ENCODE data around the gene GPC2. TPM values are rescaled to one million over a fixed set of nuclear protein-coding genes. Genes with fewer than 3 reads are reported as not detected.
"Not testable (repeated sequence)": the region's sequence is repeated elsewhere in the genome, so short reads cannot be mapped to it uniquely, and the experiment has no call there.

The GPC2 gene
- total RNA-seq, 4 donors from 2014 or later: 0.57 to 1.4 (median 0.83) TPM; not detected in 1

- H3K27ac ChIP-seq: no peak overlapping the region
- peaks cover 0 to 2% (median 0%) of the 10 kb centered on the region in 3 donors for H3K36me3 ChIP-seq
- TF ChIP-seq CTCF (IDR thresholded peaks at IDR 0.05): no peak
- no peak for TF ChIP-seq POLR2A (IDR thresholded peaks at IDR 0.05)
- H3K4me3 ChIP-seq: no peak overlapping the region
- DNase-seq: no peak
- no peaks in the 10 kb centered on the region for H3K9me3 ChIP-seq
- WGBS, 2 donors: 26 to 38% methylated on average over 5 to 6 of the region's 6 CpGs
- no peaks in the 10 kb centered on the region for H3K27me3 ChIP-seq
- H3K4me1 ChIP-seq: peaks cover 0 to 10% (median 0%) of the 10 kb centered on the region in 3 donors
- intact Hi-C loops (cut with DNase I): loop anchor here (2.0 kb wide), 1 partner anchor 83 kb away; no protein-coding TSS in a partner anchor
Measured at GRCh38 chr7:100215895-100216294, 38.7 kb upstream of the GPC2 start.

- H3K27ac ChIP-seq; DNase-seq; intact Hi-C loops (cut with DNase I); H3K36me3 ChIP-seq; H3K9me3 ChIP-seq; H3K4me3 ChIP-seq; H3K27me3 ChIP-seq: not testable (repeated sequence)
- H3K4me1 ChIP-seq: peaks cover 0 to 10% (median 0%) of the 10 kb centered on the region in 3 donors
- 57 to 86% methylated on average over 4 to 5 of the region's 5 CpGs for WGBS, 2 donors
Measured at GRCh38 chr7:100214356-100214755, 37.2 kb upstream of the GPC2 start.

GRCh38 chr7:100213672-100214071 lies 36.5 kb upstream of the GPC2 start:
- no peak for DNase-seq
- WGBS, 2 donors: 72 to 88% methylated on average over 3 to 5 of the region's 6 CpGs
- Histone ChIP-seq H3K9me3 (no peaks in the 10 kb centered on the region), H3K27me3 (no peaks in the 10 kb centered on the region), H3K36me3 (no peaks in the 10 kb centered on the region), H3K4me1 (peaks cover 0 to 10% (median 0%) of the 10 kb centered on the region in 3 donors), H3K4me3 (no peak overlapping the region), H3K27ac (no peak overlapping the region)
- intact Hi-C loops (cut with DNase I): no loop called here
- TF ChIP-seq POLR2A (IDR thresholded peaks at IDR 0.05) (no peak), CTCF (IDR thresholded peaks at IDR 0.05) (no peak)

GRCh38 chr7:100212631-100213286 lies 35.6 kb upstream of the GPC2 start:
- Histone ChIP-seq H3K36me3 (no peaks in the 10 kb centered on the region), H3K27ac (no peak overlapping the region), H3K27me3 (no peaks in the 10 kb centered on the region), H3K4me1 (peaks cover 0 to 10% (median 0%) of the 10 kb centered on the region in 3 donors), H3K4me3 (no peak overlapping the region), H3K9me3 (no peaks in the 10 kb centered on the region)
- DNase-seq: no peak
- WGBS, 2 donors: 64 to 71% methylated on average over 3 of the region's 5 CpGs
- intact Hi-C loops (cut with DNase I): no loop called here
- no peak for TF ChIP-seq POLR2A (IDR thresholded peaks at IDR 0.05)
- no peak for TF ChIP-seq CTCF (IDR thresholded peaks at IDR 0.05)

GRCh38 chr7:100211342-100211780 lies 34.2 kb upstream of the GPC2 start:
- no peaks in the 10 kb centered on the region for H3K36me3 ChIP-seq
- no peak overlapping the region for H3K4me3 ChIP-seq
- H3K9me3 ChIP-seq: no peaks in the 10 kb centered on the region
- 66 to 77% methylated on average over 6 to 7 of the region's 7 CpGs for WGBS, 2 donors
- intact Hi-C loops (cut with DNase I): no loop called here
- TF ChIP-seq CTCF (IDR thresholded peaks at IDR 0.05) (no peak), POLR2A (IDR thresholded peaks at IDR 0.05) (no peak)
- no peak overlapping the region for H3K27ac ChIP-seq
- no peak for DNase-seq
- H3K4me1 ChIP-seq: peaks cover 0 to 10% (median 0%) of the 10 kb centered on the region in 3 donors
- no peaks in the 10 kb centered on the region for H3K27me3 ChIP-seq
